ENCODE data around the gene CPLX1. TPM values are rescaled to one million over a fixed set of nuclear protein-coding genes. Genes with fewer than 3 reads are reported as not detected.

The CPLX1 gene
- polyA plus RNA-seq, 1 donor (not counting 4 experiments of a cell fraction or from before 2014, with no cell fraction given): 0.04 TPM

- DNase-seq (ENCODE audit: low read depth, low spot score) (no peak), FAIRE-seq (no peak)
- H3K79me2 ChIP-seq (ENCODE audit: control insufficient read depth, insufficient read depth, low read length): peaks cover 1% of the 10 kb centered on the region
- no peaks in the 10 kb centered on the region for H3K9me1 ChIP-seq (ENCODE audit: control insufficient read depth, extremely low read depth, insufficient read depth, low read length)
- H3K27ac ChIP-seq (ENCODE audit: control insufficient read depth, insufficient read depth, low read length): no peak overlapping the region
- no peak overlapping the region for H3K4me3 ChIP-seq (ENCODE audit: control insufficient read depth in 2 of 3, extremely low read depth in 1 of 3, insufficient read depth in 2 of 3, low read depth in 1 of 3, low read length in 3 of 3)
- no peaks in the 10 kb centered on the region for H3K9me3 ChIP-seq (ENCODE audit: control insufficient read depth, low read depth, low read length)
- H3K4me2 ChIP-seq (ENCODE audit: control insufficient read depth, extremely low read depth, insufficient read depth, low read depth, low read length): no peak overlapping the region
- no peak overlapping the region for H2AFZ ChIP-seq (ENCODE audit: control insufficient read depth, low read length)
- H3K9ac ChIP-seq (ENCODE audit: control insufficient read depth, extremely low read depth, insufficient read depth, low read length): no peak overlapping the region
- H3K36me3 ChIP-seq (ENCODE audit: control insufficient read depth in 2 of 2, extremely low read depth in 1 of 2, insufficient read depth in 2 of 2, low read length in 2 of 2): peaks cover 27 to 35% of the 10 kb centered on the region in 2 experiments
- dilution Hi-C loops (cut with MboI; ENCODE audit: extremely low pct_ligation_motif_present, low sequenced_read_pairs): no loop called here
- H3K27me3 ChIP-seq (ENCODE audit: control insufficient read depth, extremely low read depth, insufficient read depth, low read length): no peaks in the 10 kb centered on the region
- peaks cover 19% of the 10 kb centered on the region for H3K4me1 ChIP-seq (ENCODE audit: control insufficient read depth, extremely low read depth, insufficient read depth, low read length)
- TF ChIP-seq CTCF (optimal IDR thresholded peaks at IDR 0.05 in 1 of 3, IDR thresholded peaks at IDR 0.05 in 1 of 3, conservative IDR thresholded peaks at IDR 0.05 in 1 of 3; ENCODE audit: extremely low read depth in 1 of 3, insufficient read depth in 2 of 3, low read length in 3 of 3) (no peak), EZH2 (IDR thresholded peaks at IDR 0.05; ENCODE audit: low read length) (no peak)
- H4K20me1 ChIP-seq (ENCODE audit: control insufficient read depth, extremely low read depth, insufficient read depth, low read length): peaks cover 36% of the 10 kb centered on the region
Observed at GRCh38 chr4:763191-763810, 62.6 kb downstream of the CPLX1 start.

- no peaks in the 10 kb centered on the region for H3K27me3 ChIP-seq (ENCODE audit: control insufficient read depth, extremely low read depth, insufficient read depth, low read length)
- H3K4me2 ChIP-seq (ENCODE audit: control insufficient read depth, extremely low read depth, insufficient read depth, low read depth, low read length): no peak overlapping the region
- no peaks in the 10 kb centered on the region for H3K9me3 ChIP-seq (ENCODE audit: control insufficient read depth, low read depth, low read length)
- dilution Hi-C loops (cut with MboI; ENCODE audit: extremely low pct_ligation_motif_present, low sequenced_read_pairs): no loop called here
- no peaks in the 10 kb centered on the region for H3K9me1 ChIP-seq (ENCODE audit: control insufficient read depth, extremely low read depth, insufficient read depth, low read length)
- FAIRE-seq: no peak
- H4K20me1 ChIP-seq (ENCODE audit: control insufficient read depth, extremely low read depth, insufficient read depth, low read length): peaks cover 36% of the 10 kb centered on the region
- H3K79me2 ChIP-seq (ENCODE audit: control insufficient read depth, insufficient read depth, low read length): no peaks in the 10 kb centered on the region
- H3K36me3 ChIP-seq (ENCODE audit: control insufficient read depth in 2 of 2, extremely low read depth in 1 of 2, insufficient read depth in 2 of 2, low read length in 2 of 2): peaks cover 24 to 29% of the 10 kb centered on the region in 2 experiments
- no peak overlapping the region for H3K4me3 ChIP-seq (ENCODE audit: control insufficient read depth in 2 of 3, extremely low read depth in 1 of 3, insufficient read depth in 2 of 3, low read depth in 1 of 3, low read length in 3 of 3)
- no peak overlapping the region for H2AFZ ChIP-seq (ENCODE audit: control insufficient read depth, low read length)
- H3K4me1 ChIP-seq (ENCODE audit: control insufficient read depth, extremely low read depth, insufficient read depth, low read length): peaks cover 19% of the 10 kb centered on the region
- DNase-seq (ENCODE audit: low read depth, low spot score): no peak
- no peak for TF ChIP-seq EZH2 (IDR thresholded peaks at IDR 0.05; ENCODE audit: low read length)
- TF ChIP-seq CTCF (optimal IDR thresholded peaks at IDR 0.05 in 1 of 3, IDR thresholded peaks at IDR 0.05 in 1 of 3, conservative IDR thresholded peaks at IDR 0.05 in 1 of 3; ENCODE audit: extremely low read depth in 1 of 3, insufficient read depth in 2 of 3, low read length in 3 of 3): peak in 1 of 3 experiments; percentile 49
- H3K9ac ChIP-seq (ENCODE audit: control insufficient read depth, extremely low read depth, insufficient read depth, low read length): no peak overlapping the region
- H3K27ac ChIP-seq (ENCODE audit: control insufficient read depth, insufficient read depth, low read length): no peak overlapping the region
Observed at GRCh38 chr4:762211-763190, 63.4 kb downstream of the CPLX1 start.

Data from keratinocyte (primary cell).